ENCODE measurements around the gene STAG1. TPM values are rescaled to one million over a fixed set of nuclear protein-coding genes. Genes with fewer than 3 reads are reported as not detected.
"Not testable (repeated sequence)": the region's sequence is repeated elsewhere in the genome, so short reads cannot be mapped to it uniquely, and the experiment has no call there.

The STAG1 gene
- total and polyA plus RNA-seq, 2 of the 13 experiments (the other 11 are each of a cell fraction or from before 2014, with no cell fraction given), result 6.2 to 25.9 TPM

- 0 out of 2 replicates have a peak, but pooled peaks have one; percentile 5 for TF ChIP-seq FOXP1 (IDR thresholded peaks at IDR 0.05)
- peak; percentile 76 for TF ChIP-seq FOXP1 (CRISPR knock-in tag; IDR thresholded peaks at IDR 0.05)
- TF ChIP-seq ZMYM4 (CRISPR knock-in tag; IDR thresholded peaks at IDR 0.05), result peak; percentile 85
- TF ChIP-seq PITX1 (CRISPR knock-in tag; IDR thresholded peaks at IDR 0.05), result 0 out of 2 replicates have a peak, but pooled peaks have one; percentile 26
- TF ChIP-seq SALL1 (CRISPR knock-in tag; IDR thresholded peaks at IDR 0.05), result peak; percentile 84
- TF ChIP-seq SMARCC2 (IDR thresholded peaks at IDR 0.05), result 0 out of 2 replicates have a peak, but pooled peaks have one; percentile 13
- 0 out of 2 replicates have a peak, but pooled peaks have one; percentile 30 for TF ChIP-seq CREM (IDR thresholded peaks at IDR 0.05)
- TF ChIP-seq CREM, ATF7 (CRISPR knock-in tag; IDR thresholded peaks at IDR 0.05): not testable (repeated sequence)
- peak; percentile 68 for TF ChIP-seq ASH2L (IDR thresholded peaks at IDR 0.05; ENCODE audit: insufficient read length, low read depth, low read length)
- TF ChIP-seq, protein P1, sequence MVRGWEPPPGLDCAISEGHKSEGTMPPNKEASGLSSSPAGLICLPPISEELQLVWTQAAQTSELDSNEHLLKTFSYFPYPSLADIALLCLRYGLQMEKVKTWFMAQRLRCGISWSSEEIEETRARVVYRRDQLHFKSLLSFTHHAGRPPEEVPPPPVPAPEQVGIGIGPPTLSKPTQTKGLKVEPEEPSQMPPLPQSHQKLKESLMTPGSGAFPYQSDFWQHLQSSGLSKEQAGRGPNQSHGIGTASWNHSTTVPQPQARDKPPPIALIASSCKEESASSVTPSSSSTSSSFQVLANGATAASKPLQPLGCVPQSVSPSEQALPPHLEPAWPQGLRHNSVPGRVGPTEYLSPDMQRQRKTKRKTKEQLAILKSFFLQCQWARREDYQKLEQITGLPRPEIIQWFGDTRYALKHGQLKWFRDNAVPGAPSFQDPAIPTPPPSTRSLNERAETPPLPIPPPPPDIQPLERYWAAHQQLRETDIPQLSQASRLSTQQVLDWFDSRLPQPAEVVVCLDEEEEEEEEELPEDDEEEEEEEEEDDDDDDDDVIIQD (CRISPR knock-in tag; IDR thresholded peaks at IDR 0.05; ENCODE audit: low read depth), result peak; percentile 98
- TF ChIP-seq ATF7 (IDR thresholded peaks at IDR 0.05), result 0 out of 2 replicates have a peak, but pooled peaks have one; percentile 16
- 0 out of 2 replicates have a peak, but pooled peaks have one; percentile 27 for TF ChIP-seq KMT2A (CRISPR knock-in tag; IDR thresholded peaks at IDR 0.05)
- TF ChIP-seq ZGPAT (CRISPR knock-in tag; IDR thresholded peaks at IDR 0.05), result peak; percentile 58; the same call in 1 of the 2 replicates
- TF ChIP-seq ZBTB4 (CRISPR knock-in tag; IDR thresholded peaks at IDR 0.05; ENCODE audit: borderline replicate concordance), result peak; percentile 61; the same call in 1 of the 2 replicates
- TF ChIP-seq RXRB (CRISPR knock-in tag; IDR thresholded peaks at IDR 0.05; ENCODE audit: borderline replicate concordance), result peak; percentile 20; the same call in 1 of the 2 replicates
- TF ChIP-seq KLF16 (CRISPR knock-in tag; IDR thresholded peaks at IDR 0.05), result 0 out of 4 replicates have a peak, but pooled peaks of 1 of the 2 experiments have one; percentile 18
- TF ChIP-seq GABPB1 (CRISPR knock-in tag; IDR thresholded peaks at IDR 0.05), result 0 out of 2 replicates have a peak, but pooled peaks have one; percentile 12
- TF ChIP-seq ZBTB3 (CRISPR knock-in tag; IDR thresholded peaks at IDR 0.05; ENCODE audit: borderline replicate concordance, low read depth), result peak; percentile 98
- TF ChIP-seq HNF4A (CRISPR knock-in tag; IDR thresholded peaks at IDR 0.05), result peak; percentile 68
- TF ChIP-seq FOXK1 (CRISPR knock-in tag; IDR thresholded peaks at IDR 0.05; ENCODE audit: borderline replicate concordance, low read depth), result 0 out of 2 replicates have a peak, but pooled peaks have one; percentile 31
- TF ChIP-seq HOXA3 (CRISPR knock-in tag; IDR thresholded peaks at IDR 0.05), result peak; percentile 39; the same call in 1 of the 2 replicates
- peak; percentile 92 for TF ChIP-seq RCOR2 (CRISPR knock-in tag; IDR thresholded peaks at IDR 0.05)
- TF ChIP-seq ATF2 (CRISPR knock-in tag; IDR thresholded peaks at IDR 0.05), result peak; percentile 54; the same call in 1 of the 2 replicates
- 0 out of 2 replicates have a peak, but pooled peaks have one; percentile 21 for TF ChIP-seq MEF2D (CRISPR knock-in tag; IDR thresholded peaks at IDR 0.05)
These were observed 40.3 kb downstream of the STAG1 start (continued) for GRCh38 chr3:136711888-136712287.

Measured in HepG2 (cell line).